PC-3 (cell line): ENCODE measurements around the gene PPP1R16B. TPM values are rescaled to one million over a fixed set of nuclear protein-coding genes. Genes with fewer than 3 reads are reported as not detected.

Experiments
- ATAC-seq: fragments of 200-7000 bp; cut with Tn5 transposase; 2 replicates; pipeline ENCODE4 v1.9.1; 2020; ENCODE audit warnings: mild to moderate bottlenecking, moderate library complexity
- BruUV-seq: library from RNA; stranded (reverse); fragments of 400-500 nt; replicated peaks from 2 replicates; lab custom pipeline; 2021; lab: Mats Ljungman, UMichigan
- CTCF ChIA-PET: fragments of 300-600 bp; sonication (Branson Sonifier 250); formaldehyde crosslinking; loops from one replicate; lab custom pipeline; 2022; ENCODE audit warnings: antibody characterized with exemption; lab: Charles Lee
- POLR2A ChIA-PET: fragments of 300-600 bp; sonication (Branson Sonifier 250); formaldehyde crosslinking; loops from one replicate; lab custom pipeline; 2022; ENCODE audit warnings: antibody characterized with exemption; ENCODE audit not compliant: unreplicated experiment; lab: Charles Lee
- DNase-seq: peaks from one replicate; pipeline ENCODE4 v3.0.0-alpha.2; 2015
- H2AFZ ChIP-seq: fragments of 300-600 bp; sonication (generic); 2 replicates; pipeline ENCODE4 v1.6.0; 2016; ENCODE audit warnings: antibody characterized with exemption, low read length
- H3F3A ChIP-seq: fragments of 300-600 bp; sonication (generic); one replicate; pipeline ENCODE4 v1.6.0; 2017; ENCODE audit warnings: antibody characterized with exemption, low read length, control low read depth, mild to moderate bottlenecking; ENCODE audit not compliant: unreplicated experiment
- H3K27ac ChIP-seq: fragments of 300-600 bp; sonication (generic); 2 replicates; pipeline ENCODE4 v1.5.1; 2016; ENCODE audit warnings: mild to moderate bottlenecking, low read length
- H3K27me3 ChIP-seq: fragments of 300-600 bp; sonication (generic); 2 replicates; pipeline ENCODE4 v1.6.1; 2016; ENCODE audit warnings: low read length, mixed read lengths
- H3K36me3 ChIP-seq: fragments of 300-600 bp; sonication (generic); 2 replicates; pipeline ENCODE4 v1.6.1; 2016; ENCODE audit warnings: low read depth, mixed run types, low read length, mixed read lengths
- H3K4me1 ChIP-seq: fragments of 300-600 bp; sonication (generic); 2 replicates; pipeline ENCODE4 v1.5.1; 2016; ENCODE audit warnings: low read length; ENCODE audit not compliant: insufficient read depth
- H3K4me2 ChIP-seq: fragments of 300-600 bp; sonication (generic); 2 replicates; pipeline ENCODE4 v1.6.0; 2016; ENCODE audit warnings: low read length
- H3K4me3 ChIP-seq: fragments of 300-600 bp; sonication (generic); 2 replicates; pipeline ENCODE4 v1.5.1; 2016; ENCODE audit warnings: mild to moderate bottlenecking, low read length, mixed read lengths
- H3K79me2 ChIP-seq: fragments of 300-600 bp; sonication (generic); 2 replicates; pipeline ENCODE4 v1.6.1; 2017; ENCODE audit warnings: low read length, mixed read lengths
- H3K9ac ChIP-seq: fragments of 300-600 bp; sonication (generic); 2 replicates; pipeline ENCODE4 v1.6.0; 2016; ENCODE audit warnings: mild to moderate bottlenecking, low read length
- H3K9me2 ChIP-seq: fragments of 300-600 bp; sonication (generic); replicated peaks from 2 replicates; pipeline ENCODE4 v1.6.1; 2016; ENCODE audit warnings: mixed run types, low read length, mixed read lengths
- H3K9me3 ChIP-seq: fragments of 300-600 bp; sonication (generic); 2 replicates; pipeline ENCODE4 v1.6.1; 2016; ENCODE audit warnings: low read length, mixed read lengths
- H4K20me1 ChIP-seq: fragments of 300-600 bp; sonication (generic); 2 replicates; pipeline ENCODE4 v1.6.1; 2016; ENCODE audit warnings: low read length, mixed read lengths
- EZH2 ChIP-seq: fragments of 300-600 bp; sonication (generic); IDR thresholded peaks from one replicate; pipeline ENCODE4 v1.6.1; 2017; ENCODE audit warnings: antibody characterized with exemption, mild to moderate bottlenecking, low read length; ENCODE audit not compliant: unreplicated experiment
- EZH2phosphoT487 ChIP-seq: fragments of 300-600 bp; sonication (generic); IDR thresholded peaks from 2 replicates; pipeline ENCODE4 v1.6.1; 2018; ENCODE audit warnings: mild to moderate bottlenecking, antibody characterized with exemption, low read length, borderline replicate concordance
- intact Hi-C: fragments of 100-400 bp; cut with micrococcal nuclease; formaldehyde crosslinking; loops from 2 replicates; pipeline ENCODE4 v1.9.0; 2023
- total RNA-seq: library from RNA; depleted of rRNA; stranded (reverse); fragments of >200 nt; gene quantifications from 2 replicates; pipeline ENCODE4 v1.2.3, GENCODE V29; 2014
- TF ChIP-seq, protein P1 (sequence below): fragments of 300-600 bp; sonication (generic); conservative IDR thresholded peaks from 2 replicates; pipeline ENCODE4 v1.5.1; 2017; ENCODE audit warnings: antibody characterized with exemption, low read depth, mild to moderate bottlenecking, low read length

Gene PPP1R16B
- total RNA-seq, 1 experiment from 2014 or later: 0.04 TPM

DNA sequence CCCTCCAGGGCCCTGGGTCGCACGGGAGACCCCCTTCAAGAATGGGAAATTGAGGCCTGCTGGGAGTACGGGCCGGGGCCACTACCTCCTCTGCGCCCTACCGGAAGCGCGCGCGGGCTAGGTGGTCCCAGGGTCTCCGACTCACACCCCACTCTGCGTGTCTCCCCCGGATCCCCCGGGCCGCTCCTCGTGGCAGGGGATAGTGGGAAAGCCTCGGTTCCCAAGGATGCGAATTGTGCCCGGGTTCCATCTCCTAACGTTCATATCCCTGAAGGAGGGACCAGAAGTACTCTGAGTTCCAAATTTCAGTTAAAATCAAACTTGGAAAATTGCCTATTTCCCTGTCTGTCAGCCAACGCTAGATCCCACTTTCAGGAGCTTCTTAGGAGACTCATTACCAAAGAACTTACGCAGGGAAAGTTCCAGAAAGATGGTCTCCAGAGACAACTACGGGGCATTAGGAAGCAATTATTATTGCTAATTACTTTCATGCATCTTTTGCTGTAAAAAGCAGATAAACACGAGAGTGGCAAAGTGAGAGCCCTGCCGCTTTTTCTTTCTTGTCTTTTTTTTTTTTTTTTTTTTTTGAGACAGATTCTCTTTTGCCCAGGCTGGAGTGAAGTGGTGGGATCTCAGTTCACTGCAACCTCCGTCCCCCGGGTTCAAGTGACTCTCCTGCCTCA is 121.6 kb downstream of the PPP1R16B start:
- Histone ChIP-seq H3K4me1 (peaks cover 35% of the 10 kb centered on the region), H3K36me3 (peaks cover 10% of the 10 kb centered on the region; the same call in 1 of the 2 replicates), H3K79me2 (peaks cover 59% of the 10 kb centered on the region), H3K9me2 (no peaks in the 10 kb centered on the region), H3K4me2 (peak overlapping the region; percentile 94), H3K27me3 (no peaks in the 10 kb centered on the region), H3K27ac (peak overlapping the region; percentile 10; the same call in 1 of the 2 replicates), H3K9me3 (no peaks in the 10 kb centered on the region), H2AFZ (peak overlapping the region; percentile 78), H4K20me1 (peaks cover 35% of the 10 kb centered on the region), H3K4me3 (peak overlapping the region; percentile 95), H3K9ac (peak overlapping the region; percentile 91), H3F3A (no peaks in the 10 kb centered on the region)
- TF ChIP-seq, protein P1, sequence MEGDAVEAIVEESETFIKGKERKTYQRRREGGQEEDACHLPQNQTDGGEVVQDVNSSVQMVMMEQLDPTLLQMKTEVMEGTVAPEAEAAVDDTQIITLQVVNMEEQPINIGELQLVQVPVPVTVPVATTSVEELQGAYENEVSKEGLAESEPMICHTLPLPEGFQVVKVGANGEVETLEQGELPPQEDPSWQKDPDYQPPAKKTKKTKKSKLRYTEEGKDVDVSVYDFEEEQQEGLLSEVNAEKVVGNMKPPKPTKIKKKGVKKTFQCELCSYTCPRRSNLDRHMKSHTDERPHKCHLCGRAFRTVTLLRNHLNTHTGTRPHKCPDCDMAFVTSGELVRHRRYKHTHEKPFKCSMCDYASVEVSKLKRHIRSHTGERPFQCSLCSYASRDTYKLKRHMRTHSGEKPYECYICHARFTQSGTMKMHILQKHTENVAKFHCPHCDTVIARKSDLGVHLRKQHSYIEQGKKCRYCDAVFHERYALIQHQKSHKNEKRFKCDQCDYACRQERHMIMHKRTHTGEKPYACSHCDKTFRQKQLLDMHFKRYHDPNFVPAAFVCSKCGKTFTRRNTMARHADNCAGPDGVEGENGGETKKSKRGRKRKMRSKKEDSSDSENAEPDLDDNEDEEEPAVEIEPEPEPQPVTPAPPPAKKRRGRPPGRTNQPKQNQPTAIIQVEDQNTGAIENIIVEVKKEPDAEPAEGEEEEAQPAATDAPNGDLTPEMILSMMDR: no peak
- TF ChIP-seq EZH2 (no peak), EZH2phosphoT487 (no peak)
- ATAC-seq (no peak), DNase-seq (peak; percentile 22)
- POLR2A ChIA-PET: interaction anchor here (0.6 kb wide), 1 partner anchor 35 kb away, joined by 3 read pairs; the partner anchor contains the start of gene DHX35
- BruUV-seq: TSS peak; percentile 42
- CTCF ChIA-PET: interaction anchor here (0.7 to 1.7 kb wide), 2 partner anchors 123 to 177 kb away, joined by 3 to 6 read pairs; no protein-coding TSS in a partner anchor
- intact Hi-C loops: loop anchor here (1.0 kb wide), 2 partner anchors 35 to 121 kb away; partner anchors contain the start of gene DHX35

DNA sequence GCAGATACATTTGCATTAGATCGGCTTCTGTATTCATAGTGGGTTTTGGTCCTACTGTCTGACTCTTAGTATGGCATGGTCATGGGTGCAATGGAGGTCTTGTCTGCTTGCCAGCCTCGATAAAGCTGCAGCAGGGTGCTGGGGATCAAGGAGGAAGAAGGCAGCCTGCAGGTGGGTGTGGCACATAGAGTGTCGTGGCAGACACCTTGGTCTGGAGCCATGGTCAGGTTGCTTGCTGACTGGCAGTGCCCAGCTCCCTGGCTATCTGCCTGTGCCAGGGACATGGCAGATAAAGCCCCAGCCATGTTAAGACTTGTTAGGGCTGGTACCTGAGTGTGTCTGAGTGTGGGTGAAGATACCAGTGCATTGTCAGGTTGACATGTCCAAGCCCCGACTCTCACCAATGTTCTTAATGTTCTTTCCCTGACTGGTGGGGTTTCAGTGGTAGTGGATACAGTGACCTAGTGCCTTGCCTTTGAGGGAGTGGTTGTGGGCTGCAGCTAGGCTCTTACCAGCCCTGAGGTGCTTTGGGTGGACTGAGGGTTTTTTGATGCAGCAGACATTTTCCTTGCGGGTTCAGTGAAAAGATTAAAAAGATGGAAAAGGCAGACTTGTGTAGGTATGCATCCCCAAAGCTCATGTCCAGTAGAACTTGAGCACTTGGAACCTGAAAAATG is 122.5 kb downstream of the PPP1R16B start:
- Histone ChIP-seq H3K9ac (peak overlapping the region; percentile 91), H4K20me1 (peaks cover 44% of the 10 kb centered on the region), H3K4me2 (peak overlapping the region; percentile 94), H3K4me1 (peaks cover 30% of the 10 kb centered on the region), H3K36me3 (peaks cover 10% of the 10 kb centered on the region; the same call in 1 of the 2 replicates), H3K9me3 (no peaks in the 10 kb centered on the region), H3K9me2 (no peaks in the 10 kb centered on the region), H2AFZ (no peak overlapping the region), H3F3A (no peaks in the 10 kb centered on the region), H3K79me2 (peaks cover 69% of the 10 kb centered on the region), H3K27me3 (no peaks in the 10 kb centered on the region), H3K27ac (no peak overlapping the region), H3K4me3 (peak overlapping the region; percentile 95)
- DNase-seq (peak; percentile 43), ATAC-seq (peak; percentile 1; the same call in 1 of the 2 replicates)
- POLR2A ChIA-PET: interaction anchor here (0.6 kb wide), 1 partner anchor 92 kb away, joined by 14 read pairs; no protein-coding TSS in a partner anchor
- CTCF ChIA-PET: no interaction called here
- BruUV-seq: no TSS peak
- intact Hi-C loops: no loop called here
- no peak for TF ChIP-seq EZH2phosphoT487

DNA sequence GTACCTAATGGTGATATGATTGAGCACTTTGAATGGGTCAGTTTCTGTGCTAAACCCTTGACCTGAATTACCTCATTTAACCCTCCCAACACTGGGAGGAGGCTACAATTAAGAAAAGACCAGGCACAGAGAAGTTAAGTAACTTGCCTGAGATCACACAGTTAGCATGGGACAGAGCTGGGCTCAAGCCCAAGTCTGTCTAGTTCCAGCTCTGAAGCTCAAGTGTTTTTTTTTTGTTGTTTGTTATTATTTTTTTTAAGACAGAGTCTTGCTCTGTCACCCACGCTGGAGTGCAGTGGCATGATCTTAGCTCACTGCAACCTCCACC is 124.7 kb downstream of the PPP1R16B start:
- Histone ChIP-seq H3K4me3 (no peak overlapping the region), H3K9me3 (no peaks in the 10 kb centered on the region), H3K79me2 (peaks cover 90% of the 10 kb centered on the region), H3K27ac (no peak overlapping the region), H3K9me2 (no peaks in the 10 kb centered on the region), H4K20me1 (peaks cover 56% of the 10 kb centered on the region), H3K9ac (no peak overlapping the region), H3K27me3 (no peaks in the 10 kb centered on the region), H3K4me2 (peak overlapping the region; percentile 94; the same call in 1 of the 2 replicates), H2AFZ (no peak overlapping the region), H3F3A (no peaks in the 10 kb centered on the region), H3K4me1 (peaks cover 30% of the 10 kb centered on the region), H3K36me3 (peaks cover 12% of the 10 kb centered on the region; the same call in 1 of the 2 replicates)
- intact Hi-C loops: no loop called here
- ATAC-seq (no peak), DNase-seq (no peak)
- BruUV-seq: no TSS peak
- TF ChIP-seq, protein P1: no peak
- TF ChIP-seq EZH2phosphoT487 (no peak), EZH2 (no peak)
- ChIA-PET POLR2A (no interaction called here), CTCF (no interaction called here)
